Esophagus squamous epithelium (tissue), 4 donors: ENCODE data around the gene PNPLA5.

ENCODE experiments used
- POLR2A ChIP-seq, 4 donors: fragments of 450-650 bp; IDR thresholded peaks; one replicate each; pipeline ENCODE4 v1.6.1; 2017; ENCODE audit warnings: antibody characterized with exemption in 4 of 4, mild to moderate bottlenecking in 4 of 4, moderate library complexity in 3 of 4
- TF ChIP-seq, protein P1 (sequence below), 6 experiments: fragments of 450-650 bp in 4 of 6; fragments of 200-600 bp in 2 of 6; sonication (generic) in 2 of 6; IDR thresholded peaks; one replicate each; pipeline ENCODE4 v1.5.1; 2016 to 2019; ENCODE audit warnings: antibody characterized with exemption in 6 of 6, mild to moderate bottlenecking in 4 of 6, moderate library complexity in 4 of 6

DNA sequence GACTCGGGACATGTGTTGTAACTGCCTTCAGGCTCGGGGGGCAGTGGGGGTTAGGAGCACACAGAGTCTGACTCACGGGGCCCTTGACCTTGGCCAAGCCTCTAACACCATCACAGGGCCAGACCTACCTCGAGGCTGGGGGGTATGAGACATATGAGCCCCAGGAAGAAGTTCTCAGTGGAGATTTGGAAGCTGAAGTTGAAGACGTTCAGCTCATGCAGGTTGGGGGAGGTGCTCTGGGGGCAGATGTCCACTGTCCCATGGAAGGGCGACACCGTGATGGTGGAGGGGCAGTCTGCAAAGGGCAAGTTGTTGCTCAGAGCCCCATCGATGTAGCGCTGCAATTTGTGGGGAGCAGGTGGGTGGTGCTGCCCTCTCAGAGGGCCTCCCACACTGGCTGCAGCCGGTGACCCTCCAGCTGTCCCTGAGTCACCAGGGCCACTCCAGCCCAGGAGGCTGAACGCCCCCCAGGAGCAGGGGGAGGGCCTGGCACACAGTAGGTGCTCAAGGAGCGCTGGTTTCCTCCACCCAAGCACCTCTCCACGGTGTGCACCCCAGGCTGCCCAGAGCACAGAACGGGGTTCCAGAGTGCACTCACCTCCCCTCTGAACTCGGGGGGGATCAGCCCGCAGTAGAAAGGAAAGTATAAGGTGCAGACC is 2.5 kb downstream of the PNPLA5 start:
- TF ChIP-seq POLR2A (IDR thresholded peaks at IDR 0.05), result no peak
- TF ChIP-seq, protein P1, sequence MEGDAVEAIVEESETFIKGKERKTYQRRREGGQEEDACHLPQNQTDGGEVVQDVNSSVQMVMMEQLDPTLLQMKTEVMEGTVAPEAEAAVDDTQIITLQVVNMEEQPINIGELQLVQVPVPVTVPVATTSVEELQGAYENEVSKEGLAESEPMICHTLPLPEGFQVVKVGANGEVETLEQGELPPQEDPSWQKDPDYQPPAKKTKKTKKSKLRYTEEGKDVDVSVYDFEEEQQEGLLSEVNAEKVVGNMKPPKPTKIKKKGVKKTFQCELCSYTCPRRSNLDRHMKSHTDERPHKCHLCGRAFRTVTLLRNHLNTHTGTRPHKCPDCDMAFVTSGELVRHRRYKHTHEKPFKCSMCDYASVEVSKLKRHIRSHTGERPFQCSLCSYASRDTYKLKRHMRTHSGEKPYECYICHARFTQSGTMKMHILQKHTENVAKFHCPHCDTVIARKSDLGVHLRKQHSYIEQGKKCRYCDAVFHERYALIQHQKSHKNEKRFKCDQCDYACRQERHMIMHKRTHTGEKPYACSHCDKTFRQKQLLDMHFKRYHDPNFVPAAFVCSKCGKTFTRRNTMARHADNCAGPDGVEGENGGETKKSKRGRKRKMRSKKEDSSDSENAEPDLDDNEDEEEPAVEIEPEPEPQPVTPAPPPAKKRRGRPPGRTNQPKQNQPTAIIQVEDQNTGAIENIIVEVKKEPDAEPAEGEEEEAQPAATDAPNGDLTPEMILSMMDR (IDR thresholded peaks at IDR 0.05), result no peak
